NCI-H526 treated with DMSO at 0.1 percent for 48 hours (cell line): ENCODE data around the gene CPXM2.

ENCODE experiments used
- DNase-seq: peaks from one replicate; lab custom pipeline; 2025; lab: John Stamatoyannopoulos, UW

The CPXM2 gene

DNA sequence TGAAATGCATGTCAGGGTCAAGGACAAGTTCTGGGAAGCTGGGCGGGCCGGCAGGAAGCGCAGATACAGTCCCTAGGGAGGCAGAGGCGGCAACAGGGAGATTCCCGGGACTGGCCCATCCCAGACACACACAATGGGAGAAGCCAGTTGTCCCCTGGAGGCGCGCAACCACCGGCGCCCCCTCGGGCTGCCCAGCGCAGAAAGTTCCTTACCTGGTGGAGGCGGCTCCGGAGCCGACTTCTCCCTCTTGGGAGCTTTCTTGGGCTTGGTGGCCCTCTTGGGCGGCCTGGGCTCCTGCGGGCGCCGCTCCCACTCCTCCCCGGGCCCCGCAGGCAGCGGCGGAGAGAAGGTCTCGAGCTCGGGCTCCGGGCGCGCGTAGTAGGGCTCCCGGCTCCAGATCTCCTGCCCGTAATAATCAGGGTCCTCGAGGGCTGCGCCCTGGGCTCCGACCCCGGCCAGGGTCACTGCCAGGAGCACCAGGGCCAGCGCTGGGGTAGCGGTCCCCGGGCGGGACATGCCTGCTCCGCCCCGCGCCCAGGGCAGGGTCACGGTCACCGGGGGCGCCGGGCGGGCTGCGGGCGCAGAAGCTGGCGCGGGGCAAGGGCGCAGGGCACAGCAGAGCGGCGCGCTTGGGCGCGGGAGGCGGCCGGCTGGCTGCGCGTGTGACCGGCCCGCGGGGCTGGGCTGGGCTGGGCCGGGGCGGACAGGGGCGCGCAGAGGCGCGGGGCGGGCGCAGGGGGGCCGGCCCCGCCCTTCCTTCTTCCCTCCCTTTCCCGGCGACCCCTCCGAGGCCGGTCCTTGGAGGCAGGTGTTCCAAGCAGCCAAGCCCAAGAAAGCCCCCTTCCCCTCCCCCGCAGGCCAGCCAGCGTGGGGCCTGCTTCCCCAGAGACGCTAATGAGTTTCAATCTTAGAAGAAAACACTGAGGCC lies at the start of gene CPXM2:
Gene CPXM2 (minus strand): TSS at position 664 of the 928 bp plus-strand sequence. CDS start 148 bp downstream, at position 516.
- no peak for DNase-seq

DNA sequence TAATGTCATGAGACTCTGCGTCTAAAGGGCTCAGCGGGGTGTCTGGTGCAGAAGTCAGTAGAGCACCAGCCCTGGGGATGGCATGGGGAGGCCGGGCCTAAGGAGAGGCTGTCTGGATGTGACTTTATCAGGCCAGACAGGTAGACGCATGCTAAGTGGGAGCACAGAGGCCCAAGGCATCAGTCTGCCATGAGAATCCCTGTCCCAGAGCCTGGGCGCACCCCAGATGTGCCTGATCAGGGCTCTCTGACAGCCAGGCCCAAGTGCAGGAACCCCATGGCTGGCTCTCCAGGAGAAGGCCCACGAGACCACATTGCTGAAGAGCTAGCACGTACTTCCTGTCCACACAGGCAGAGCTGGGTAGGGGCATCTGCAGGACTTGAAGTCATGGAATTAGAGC lies 48.0 kb upstream of the CPXM2 start:
- DNase-seq, result no peak

DNA sequence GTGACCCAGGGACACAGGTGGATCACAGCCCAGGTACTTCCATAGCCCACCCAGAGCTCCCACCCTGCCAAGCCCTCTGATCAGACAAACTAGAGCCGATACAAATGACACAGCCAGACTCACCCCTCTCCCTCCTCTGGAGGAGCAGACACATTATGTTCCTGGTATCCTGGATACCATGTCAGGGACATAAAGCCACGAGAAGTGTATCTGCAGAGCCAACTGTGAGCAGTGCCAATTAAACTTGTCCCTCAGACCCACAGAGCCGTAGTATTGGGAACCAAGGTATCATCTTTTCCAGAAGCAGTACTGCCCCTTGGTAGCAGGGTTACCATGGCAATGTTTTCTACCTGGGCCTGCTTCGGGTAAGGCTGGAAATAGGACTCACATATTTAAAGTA lies 47.3 kb upstream of the CPXM2 start:
- DNase-seq, result no peak

DNA sequence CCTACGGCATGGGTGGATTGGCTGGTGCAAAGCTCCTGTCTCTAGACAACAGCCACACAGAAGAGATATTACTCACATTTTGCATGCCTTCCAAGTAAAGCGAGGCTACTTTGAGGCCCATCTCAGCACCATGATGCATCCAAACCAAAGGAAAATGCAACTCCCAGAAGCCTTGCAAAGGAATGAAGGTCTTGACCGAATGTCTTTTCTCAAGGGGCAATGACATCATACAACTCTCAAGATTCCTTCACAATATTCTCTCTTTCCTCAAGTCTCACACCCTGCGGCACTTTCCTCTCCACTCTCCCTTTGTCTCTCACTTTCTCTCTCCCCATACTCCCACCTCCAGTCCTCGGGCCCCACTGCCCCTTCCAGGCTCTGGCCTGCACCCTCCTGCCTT lies 44.8 kb upstream of the CPXM2 start:
- no peak for DNase-seq

DNA sequence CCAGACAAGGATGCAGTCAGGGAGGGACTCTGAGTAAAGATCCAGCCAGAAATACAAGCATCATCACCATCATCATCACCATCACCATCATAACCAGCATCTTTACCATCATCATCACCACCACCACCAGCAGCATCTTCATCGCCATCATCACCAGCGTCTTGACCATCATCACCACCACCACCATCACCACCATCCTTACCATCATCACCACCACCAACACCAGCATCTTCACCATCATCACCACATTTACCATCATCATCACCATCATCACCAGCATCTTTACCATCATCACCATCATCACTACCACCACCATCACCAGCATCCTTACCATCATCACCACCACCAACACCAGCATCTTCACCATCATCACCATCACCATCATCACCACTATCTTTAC lies 44.1 kb upstream of the CPXM2 start:
- no peak for DNase-seq

DNA sequence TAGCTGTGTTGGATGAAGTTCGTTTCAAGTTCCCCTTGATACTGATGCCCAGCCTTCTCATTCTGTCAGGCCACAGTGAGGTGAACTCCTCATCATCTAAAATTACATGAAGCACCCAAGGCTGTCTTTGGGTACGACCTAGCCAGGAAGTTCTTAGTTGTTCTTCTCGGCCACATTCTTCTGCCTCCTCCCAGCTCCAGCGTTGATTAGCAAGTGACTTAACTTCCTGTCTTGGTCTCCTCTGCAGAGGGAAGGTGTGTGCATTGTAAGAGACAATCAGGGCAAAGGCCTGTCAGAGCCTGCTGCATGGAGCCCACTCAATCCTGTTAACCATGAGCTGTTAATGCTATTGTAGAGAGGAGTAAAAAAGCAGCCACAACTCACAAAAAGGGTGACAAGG lies 43.2 kb upstream of the CPXM2 start:
- no peak for DNase-seq

DNA sequence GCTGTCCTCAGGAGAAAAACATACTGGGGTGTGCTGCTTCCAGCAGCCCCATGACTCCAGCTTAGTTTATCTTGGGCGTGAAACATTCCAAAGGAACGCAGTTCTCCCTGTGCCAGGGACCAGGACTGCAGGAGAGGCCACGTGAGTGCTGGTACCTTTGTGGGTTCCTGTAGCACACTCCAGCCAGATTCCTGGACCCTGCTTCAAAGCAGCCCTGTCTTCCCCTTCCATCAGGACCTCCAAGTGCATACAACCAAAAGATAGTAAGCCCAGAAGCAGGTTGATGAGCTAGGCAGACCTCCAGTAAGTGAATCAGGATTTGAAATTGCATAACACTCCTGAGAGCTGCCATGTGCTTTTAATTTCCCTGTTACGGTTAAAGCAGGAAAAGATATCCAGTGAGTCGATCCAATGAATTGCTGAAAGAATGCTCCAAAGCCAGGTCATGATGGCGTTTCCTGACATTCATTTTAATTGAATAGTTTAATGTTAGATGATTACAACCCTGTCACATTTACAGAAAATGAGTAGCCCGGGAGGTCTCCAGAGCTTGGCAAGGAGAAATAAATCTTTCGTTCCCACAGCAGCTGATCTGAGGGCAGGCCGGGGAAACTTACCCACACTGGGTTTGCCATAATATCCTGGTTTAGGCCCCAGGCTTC lies 38.9 kb upstream of the CPXM2 start:
- DNase-seq, result no peak

DNA sequence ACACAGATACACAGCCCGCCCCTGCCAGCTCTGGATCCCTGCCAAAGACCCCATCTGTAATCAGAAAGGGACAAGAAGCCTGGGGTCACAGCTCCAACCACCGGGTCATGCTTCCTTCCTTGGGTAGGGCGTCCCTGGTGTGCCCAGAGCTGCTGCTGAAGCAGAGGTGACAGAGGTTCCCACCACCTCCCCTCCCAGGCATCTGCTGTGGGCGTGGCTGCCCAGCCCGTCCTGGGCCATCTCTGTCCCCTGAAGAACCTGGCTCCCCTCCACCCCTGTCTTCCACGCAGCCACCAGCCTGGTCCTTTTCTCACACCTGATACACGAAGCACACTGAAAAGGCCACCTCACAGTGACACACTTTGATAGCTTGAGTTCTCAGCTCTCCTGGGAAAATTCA lies 38.2 kb upstream of the CPXM2 start:
- no peak for DNase-seq

DNA sequence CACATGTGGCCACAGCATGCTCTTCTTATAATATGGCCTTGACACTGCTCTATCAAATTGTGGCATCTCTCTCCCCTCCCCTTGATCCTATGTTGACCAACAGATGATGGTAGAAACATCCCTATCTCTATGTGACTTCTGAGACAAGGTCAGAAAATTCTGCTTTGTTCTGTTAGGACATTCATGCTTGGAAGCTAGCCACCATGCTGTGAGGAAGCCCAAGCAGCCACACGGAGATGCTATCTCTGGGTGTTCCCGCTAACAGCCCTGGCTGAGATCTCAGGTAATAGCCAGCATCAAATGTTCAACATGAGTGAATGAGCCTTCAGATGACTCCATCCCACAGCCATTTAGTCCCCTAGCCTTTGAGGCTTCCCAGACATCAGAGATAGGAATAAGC lies 36.8 kb upstream of the CPXM2 start:
- no peak for DNase-seq

DNA sequence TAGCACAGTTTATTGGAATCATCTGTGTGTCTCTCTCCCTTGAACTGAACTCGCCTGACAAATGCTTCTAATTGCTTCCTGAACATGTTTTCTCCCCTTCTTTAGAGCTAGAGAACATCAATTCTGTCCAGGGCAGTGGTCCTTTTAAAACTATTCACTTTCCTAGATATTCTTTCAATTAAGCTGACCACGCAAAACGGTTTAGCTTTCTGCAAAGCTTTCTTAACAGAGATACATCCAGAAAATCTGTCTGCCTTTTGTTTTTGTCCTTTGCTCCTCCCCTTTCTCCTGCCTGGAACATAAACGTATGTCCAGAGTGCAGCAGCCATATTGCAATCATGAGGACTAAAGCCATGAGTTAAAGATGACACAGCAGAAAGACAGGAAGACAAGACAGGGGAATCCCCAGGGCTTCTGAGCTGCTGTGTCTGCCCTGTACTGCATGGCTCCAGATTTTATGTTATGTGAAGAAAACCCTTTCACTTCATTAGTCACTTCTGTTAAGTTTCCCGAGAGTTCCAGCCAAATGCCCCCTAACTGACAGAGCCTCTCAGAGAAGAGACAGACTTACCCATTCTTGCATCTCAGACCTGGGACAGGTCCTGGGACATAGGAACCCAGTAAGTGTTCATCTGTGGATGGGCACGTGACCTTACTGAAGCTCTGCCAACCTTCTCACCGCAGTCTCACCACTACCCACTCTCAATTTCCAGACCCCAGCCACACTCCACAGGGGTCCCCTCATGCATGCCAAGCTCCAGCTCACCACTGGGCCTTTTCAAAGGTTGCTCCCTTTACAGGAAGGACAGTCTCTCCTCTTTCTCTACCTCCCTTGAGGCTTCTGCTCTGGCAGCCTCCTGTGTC lies 35.0 kb upstream of the CPXM2 start:
- DNase-seq, result no peak

DNA sequence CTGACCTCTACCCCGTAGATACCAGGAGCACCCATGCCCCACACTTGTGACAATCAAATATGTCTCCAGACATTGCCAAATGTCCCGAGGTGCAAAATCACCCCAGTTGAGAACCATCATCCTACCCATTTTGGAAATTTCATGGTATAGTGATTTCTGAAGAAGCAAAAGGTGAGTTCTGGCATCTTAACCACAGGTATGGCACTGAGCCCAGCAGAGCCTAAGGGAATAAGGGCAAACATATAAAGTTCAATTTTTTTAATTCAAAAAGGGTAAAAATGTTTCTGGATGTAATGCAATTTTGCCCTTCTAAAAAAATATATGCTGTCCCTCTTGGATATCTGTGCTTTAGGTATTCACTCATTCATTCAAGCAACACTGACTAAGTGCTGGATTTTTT lies 30.5 kb upstream of the CPXM2 start:
- no peak for DNase-seq

DNA sequence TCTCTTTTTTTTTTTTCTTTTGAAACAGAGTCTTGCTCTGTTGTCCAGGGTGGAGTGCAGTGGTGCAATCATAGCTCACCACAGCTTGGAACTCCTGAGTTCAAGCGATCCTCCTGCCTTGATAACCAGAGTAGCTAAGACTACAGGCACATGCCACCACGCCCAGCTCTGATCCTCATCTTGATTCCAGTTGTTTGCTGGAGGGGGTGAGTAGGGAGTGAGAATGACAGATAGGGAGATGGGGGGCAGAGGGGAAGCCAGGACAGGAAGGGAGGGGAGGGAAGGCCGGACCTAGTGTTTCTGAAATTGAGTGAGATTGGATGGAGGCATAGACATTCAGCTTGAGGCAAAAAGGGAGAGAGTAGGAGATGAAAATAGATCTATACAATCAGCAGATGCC lies 25.2 kb upstream of the CPXM2 start:
- DNase-seq, result no peak

DNA sequence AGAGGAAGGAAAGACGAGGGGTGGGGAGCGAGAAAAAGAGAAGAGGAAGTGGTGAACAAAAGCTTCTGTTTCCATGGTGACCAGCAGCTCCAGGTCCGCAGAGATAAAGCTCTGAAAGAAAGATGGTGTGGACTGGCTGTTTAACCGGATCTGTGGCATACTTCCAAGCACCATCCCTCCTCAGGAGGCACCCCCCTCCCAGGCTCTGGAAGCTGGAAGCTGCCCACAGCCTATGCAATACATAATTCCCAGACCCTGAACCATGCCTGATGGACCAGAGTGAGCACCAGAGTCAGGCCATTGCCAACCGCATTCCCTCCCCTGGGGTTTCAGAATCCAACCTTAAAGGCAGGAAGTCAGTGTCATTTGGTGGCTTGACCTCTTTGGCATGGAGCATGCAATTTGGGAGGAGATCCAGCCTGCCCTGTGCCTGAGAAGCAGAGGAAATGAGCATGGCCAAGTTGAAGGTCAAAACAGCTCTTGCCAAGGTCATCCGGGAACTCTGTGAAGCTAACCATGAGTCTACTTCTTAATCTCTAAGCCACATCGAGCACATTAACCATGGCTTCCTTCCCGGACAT lies 22.2 kb upstream of the CPXM2 start:
- DNase-seq, result no peak

DNA sequence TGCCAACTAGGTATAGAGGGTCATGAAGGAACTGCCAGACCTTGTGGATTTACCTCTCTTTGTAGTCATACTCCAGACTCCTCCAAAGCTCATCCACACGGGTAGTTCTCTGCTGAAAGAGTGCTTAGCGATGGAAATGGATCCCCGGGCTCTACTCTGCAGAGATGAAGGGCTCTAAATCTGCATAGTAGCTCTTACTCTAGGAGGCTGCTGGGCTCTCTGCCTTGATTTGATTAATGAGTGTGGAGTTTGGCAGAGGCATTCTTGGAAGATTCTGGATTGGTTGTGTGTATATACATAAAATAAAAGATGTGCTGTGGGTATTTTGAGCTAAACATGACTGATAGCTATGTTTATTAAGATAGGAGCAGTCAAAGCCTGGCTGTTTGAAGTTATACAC lies 21.3 kb upstream of the CPXM2 start:
- no peak for DNase-seq

DNA sequence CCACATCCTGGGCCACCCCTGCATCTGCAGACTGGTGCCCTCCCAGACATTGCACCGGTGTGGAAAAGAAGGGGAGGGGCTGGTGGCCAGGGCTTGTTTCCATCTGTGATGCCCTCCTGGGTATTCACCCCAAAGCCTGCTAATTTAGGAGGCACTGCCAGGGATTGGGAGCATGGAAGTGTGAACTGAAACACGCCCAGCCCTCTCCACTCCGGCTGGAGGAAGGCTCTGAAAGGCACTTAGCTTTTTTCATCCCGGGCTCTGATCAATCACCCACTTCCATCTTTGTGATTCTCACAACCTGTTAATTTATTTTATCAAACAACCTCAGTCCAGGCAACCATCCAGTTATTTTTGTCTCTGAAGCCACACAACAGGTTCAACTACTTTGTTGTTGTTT lies 20.9 kb upstream of the CPXM2 start:
- no peak for DNase-seq

DNA sequence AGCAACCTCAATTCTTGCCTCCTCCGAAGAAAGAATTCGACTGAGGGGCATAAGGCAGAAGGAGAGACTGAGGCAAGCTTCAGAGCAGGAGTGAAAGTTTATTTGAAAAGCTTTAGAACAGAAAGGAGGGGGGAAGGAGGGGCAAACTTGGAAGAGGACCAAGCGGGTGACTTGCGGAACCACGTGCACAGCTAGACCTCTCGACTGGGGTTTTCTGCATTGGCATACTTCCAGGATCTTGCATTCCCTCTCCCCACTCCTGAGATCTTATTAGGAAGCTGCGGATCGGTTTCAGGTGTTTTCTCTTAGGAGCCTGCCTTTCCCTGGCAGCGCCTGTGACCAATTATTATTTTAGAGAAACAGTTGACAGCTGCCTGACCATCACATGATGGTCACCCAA lies 20.3 kb upstream of the CPXM2 start:
- no peak for DNase-seq

DNA sequence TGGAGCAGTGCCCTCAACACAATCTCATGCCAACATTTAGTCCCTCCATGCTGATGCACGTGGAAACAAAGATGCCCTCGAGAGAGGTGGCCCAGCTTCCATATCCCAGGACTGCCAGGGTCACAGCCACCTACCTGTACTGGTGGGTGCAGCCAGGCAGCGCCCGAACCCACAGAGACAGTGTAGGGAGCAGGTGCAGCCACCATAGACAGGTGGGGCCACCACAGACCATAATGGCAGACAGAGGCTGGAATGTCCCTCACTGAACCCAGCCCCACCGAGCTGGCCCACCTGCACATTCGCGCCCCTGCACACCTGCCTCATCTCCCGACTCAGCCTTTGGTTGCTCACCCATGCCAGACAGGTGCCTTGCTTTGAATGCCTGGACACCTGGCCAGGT lies 18.3 kb upstream of the CPXM2 start:
- peak; percentile 37 for DNase-seq

DNA sequence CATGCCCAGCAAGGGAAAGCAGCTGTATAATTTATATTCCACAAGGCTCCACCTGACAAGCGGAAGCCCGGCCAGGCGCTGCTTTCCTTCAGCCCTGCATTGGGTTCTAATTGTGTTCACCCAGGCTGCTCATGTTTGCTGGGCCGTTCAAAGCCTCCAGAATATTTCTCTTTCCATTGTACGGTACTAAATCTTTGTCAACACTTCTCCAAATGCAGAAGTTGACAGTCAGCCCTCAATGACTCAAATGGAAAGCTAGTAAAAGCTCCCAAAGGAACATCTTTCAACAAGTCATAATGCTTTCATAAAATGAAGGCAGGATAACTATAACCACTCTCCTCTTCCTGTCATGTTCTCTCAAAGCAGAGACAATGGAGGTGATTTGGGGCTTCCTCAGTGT lies 17.8 kb upstream of the CPXM2 start:
- no peak for DNase-seq

DNA sequence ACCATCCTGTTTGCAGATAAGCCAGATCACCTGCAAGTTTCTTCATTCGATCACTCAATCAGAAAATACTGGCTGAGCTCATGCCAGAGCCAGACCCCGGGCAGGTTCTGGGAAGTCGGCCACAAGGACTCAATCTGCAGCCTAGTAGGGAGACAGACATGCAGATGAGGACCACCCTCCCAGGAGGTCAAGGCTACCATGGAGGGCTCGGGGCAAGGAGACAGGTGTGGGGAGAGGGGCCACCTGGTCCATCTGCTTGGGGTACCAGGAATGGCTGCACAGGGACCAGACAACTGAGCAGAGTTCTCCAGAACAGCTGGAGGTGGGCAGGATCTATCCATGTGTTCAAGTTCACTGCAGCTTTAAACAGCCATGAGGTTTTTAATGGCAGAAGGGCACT lies 16.8 kb upstream of the CPXM2 start:
- no peak for DNase-seq

DNA sequence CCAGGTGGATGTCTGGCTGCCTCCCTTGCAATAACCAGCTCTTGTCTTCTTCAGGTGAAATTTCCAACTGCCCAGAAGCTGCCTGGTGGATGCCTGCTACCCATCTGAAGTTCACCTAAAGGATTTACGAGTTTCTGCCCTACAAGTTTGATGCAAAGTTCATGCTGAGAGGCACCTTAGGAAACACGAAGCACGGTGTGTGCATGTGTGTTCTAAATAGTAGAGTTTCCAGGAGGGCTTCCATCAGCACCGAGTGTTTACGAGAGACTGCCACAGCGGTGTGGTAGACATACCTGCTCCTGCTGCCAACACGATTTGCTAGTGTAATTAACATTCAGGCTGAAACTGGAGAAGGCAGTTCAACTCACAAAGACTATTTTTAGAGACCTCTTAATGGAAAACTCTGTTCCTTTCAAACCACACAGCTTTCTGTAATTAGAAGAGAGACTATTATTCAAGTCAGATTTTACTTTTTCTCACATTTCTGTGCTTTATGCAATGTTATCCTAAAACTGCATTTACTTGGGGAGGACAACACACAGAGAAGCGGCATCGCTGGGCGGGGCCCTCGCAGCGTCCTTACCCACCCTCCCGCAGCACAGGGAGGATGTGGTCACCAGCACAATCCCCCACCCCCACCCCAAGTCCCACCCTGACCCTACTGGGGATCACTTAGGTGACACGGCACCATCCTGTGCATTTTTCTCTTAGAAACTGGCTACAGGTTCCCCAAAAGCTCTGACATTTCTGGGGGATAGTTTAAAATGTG lies 15.5 kb upstream of the CPXM2 start:
- DNase-seq, result peak; percentile 58

DNA sequence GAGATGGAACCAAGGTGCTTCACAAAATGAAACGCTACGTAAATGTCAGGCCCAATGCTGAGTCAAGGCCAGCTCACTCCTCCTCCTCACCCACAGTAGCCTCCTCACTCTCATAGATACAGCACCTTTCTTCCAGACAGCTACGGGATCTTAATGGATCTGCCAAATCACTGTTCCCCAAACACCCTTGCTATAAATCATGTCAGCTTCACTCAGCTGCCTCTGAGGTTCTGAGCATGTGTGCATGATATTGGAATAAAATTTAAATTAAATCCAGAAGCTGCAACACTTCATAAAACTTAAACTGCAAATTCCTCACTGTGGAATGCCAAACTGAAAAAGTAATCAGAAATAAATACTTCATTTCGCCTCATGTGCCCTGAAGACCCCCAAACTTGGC lies 14.7 kb upstream of the CPXM2 start:
- no peak for DNase-seq
